GM18498 (cell line): ENCODE measurements around the gene SLC2A5.

Source experiments
- ATAC-seq: cut with Tn5 transposase; IDR thresholded peaks from one replicate; pipeline ENCODE4 v1.9.1; 2021; ENCODE audit warnings: mild to moderate bottlenecking, moderate library complexity; ENCODE audit not compliant: unreplicated experiment

SLC2A5 gene

GRCh38 chr1:9062846-9063245 lies 6.6 kb downstream of the SLC2A5 start:
- ATAC-seq = no peak

- ATAC-seq = no peak
Measured at GRCh38 chr1:9062021-9062471, 7.4 kb downstream of the SLC2A5 start.

- no peak for ATAC-seq
Measured at GRCh38 chr1:9061252-9061960, 8.0 kb downstream of the SLC2A5 start.

- no peak for ATAC-seq
Measured at GRCh38 chr1:9059891-9060744, 9.3 kb downstream of the SLC2A5 start.

GRCh38 chr1:9058465-9058864 lies 11.0 kb downstream of the SLC2A5 start:
- ATAC-seq = no peak

GRCh38 chr1:9057851-9058250 lies 11.6 kb downstream of the SLC2A5 start:
- no peak for ATAC-seq

GRCh38 chr1:9052272-9053049 lies 17.0 kb downstream of the SLC2A5 start:
- ATAC-seq = no peak

- no peak for ATAC-seq
Measured at GRCh38 chr1:9051379-9051778, 18.1 kb downstream of the SLC2A5 start.

- ATAC-seq = no peak
Measured at GRCh38 chr1:9050803-9051202, 18.6 kb downstream of the SLC2A5 start.

GRCh38 chr1:9048551-9048950 lies 20.9 kb downstream of the SLC2A5 start:
- no peak for ATAC-seq

GRCh38 chr1:9047019-9047418 lies 22.4 kb downstream of the SLC2A5 start:
- ATAC-seq = no peak

- ATAC-seq = no peak
Measured at GRCh38 chr1:9045861-9046510, 23.4 kb downstream of the SLC2A5 start.

- ATAC-seq = no peak
Measured at GRCh38 chr1:9044236-9044635, 25.2 kb downstream of the SLC2A5 start.

GRCh38 chr1:9042272-9042671 lies 27.2 kb downstream of the SLC2A5 start:
- ATAC-seq = no peak

GRCh38 chr1:9041116-9041779 lies 28.2 kb downstream of the SLC2A5 start:
- no peak for ATAC-seq

GRCh38 chr1:9040659-9041030 lies 28.8 kb downstream of the SLC2A5 start:
- ATAC-seq = no peak

GRCh38 chr1:9039761-9040658 lies 29.4 kb downstream of the SLC2A5 start:
- ATAC-seq = no peak

- ATAC-seq = no peak
Measured at GRCh38 chr1:9038881-9039760, 30.3 kb downstream of the SLC2A5 start.

- no peak for ATAC-seq
Measured at GRCh38 chr1:9038338-9038650, 31.1 kb downstream of the SLC2A5 start.
